HG03457 (cell line): ENCODE data around the gene ATP5F1C.
"Not testable (repeated sequence)": the region's sequence is repeated elsewhere in the genome, so short reads cannot be mapped to it uniquely, and the experiment has no call there.

ENCODE experiments used
- ATAC-seq: cut with Tn5 transposase; IDR thresholded peaks from one replicate; pipeline ENCODE4 v1.9.1; 2021; ENCODE audit warnings: moderate number of reproducible peaks; ENCODE audit not compliant: unreplicated experiment

Gene ATP5F1C

DNA sequence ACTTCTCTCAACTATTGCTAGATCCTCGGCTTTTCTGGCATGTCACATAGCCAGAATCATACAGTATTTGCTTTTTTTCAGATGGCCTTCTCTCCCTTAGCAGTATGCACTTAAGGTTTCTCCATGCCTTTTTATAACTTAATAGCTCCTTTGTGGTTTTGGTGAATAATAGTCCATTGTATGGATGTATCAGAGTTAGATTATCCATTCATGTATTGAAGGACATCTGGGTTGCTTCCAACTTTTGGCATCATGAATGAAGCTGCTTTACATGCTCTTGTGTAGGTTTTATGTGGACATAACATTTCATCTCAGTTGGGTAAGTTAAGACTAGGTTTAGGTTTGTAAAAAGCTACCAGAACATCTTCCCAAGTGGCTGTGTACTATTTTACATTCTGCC lies 4.6 kb downstream of the ATP5F1C start:
- no peak for ATAC-seq

DNA sequence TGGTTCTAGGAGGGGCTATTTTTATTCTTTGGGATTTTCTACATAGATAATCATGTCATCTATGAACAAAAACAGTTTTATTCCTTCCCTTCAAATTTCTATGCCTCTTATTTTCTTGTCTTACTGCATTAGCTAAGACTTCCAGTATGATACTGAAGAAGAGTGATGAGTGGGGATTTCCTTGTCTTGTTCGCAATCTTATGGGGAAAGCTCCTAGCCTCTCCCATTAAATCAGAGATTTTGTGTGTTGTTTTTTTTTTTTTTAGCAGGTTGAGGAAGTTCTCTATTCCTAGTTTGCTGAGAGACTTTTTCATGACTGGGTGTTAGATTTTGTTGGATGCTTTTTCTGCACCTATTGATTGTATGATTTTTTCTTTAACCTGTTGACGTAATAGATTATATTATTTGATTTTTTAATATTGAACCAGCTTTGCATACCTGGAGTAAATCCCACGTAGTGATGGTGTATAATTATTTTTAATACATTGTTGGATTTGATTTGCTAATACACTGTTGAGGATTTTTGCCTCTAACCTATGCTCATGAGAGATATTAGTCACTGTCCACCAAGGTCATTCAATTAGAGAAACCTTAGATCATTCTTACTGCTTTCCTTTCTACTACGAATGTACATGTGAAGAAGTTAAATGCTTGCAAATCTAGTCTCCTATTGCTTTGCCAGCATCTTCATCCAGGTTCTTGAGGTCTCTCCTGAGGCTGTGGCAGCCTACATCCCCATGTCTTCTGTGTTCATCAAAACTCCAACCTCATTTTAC lies 6.5 kb downstream of the ATP5F1C start:
- ATAC-seq: no peak

DNA sequence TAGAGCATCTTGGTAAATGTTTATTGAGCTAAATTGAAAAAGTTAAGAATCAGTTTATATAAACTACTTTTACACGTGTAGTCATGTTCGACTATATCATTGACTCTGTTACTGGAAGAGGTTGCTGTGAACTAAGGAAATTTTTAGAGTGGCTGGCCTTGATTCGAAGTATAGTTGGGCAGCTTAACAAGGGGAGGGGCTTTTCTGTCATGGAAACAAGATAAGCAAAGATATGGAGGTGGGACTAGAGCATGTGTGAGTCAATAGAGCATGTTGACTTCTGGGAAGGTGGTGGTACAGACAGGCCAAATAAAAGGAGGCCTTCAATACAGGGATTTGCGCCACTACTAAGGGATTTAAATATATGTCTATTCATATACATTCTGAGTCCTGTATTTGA lies 7.6 kb downstream of the ATP5F1C start:
- ATAC-seq: no peak

DNA sequence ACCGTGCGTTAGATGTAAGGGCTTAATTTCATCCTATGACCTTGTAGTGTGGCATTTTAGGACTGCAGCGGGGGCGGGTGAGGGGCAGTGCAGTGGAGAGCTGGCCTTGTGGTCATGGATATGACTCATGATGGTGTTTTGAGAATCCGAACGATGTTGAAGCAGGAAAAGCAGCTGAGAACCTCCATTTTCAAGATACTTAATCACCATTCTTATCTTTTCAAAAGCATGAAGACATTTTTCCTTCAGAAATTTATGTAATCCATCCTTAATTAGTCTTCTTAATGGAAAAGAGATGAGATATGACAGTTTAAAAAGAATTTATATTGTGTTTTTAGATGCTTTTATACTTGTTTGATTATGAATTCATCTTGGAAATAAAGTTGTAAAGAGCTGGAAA lies 9.6 kb downstream of the ATP5F1C start:
- no peak for ATAC-seq

DNA sequence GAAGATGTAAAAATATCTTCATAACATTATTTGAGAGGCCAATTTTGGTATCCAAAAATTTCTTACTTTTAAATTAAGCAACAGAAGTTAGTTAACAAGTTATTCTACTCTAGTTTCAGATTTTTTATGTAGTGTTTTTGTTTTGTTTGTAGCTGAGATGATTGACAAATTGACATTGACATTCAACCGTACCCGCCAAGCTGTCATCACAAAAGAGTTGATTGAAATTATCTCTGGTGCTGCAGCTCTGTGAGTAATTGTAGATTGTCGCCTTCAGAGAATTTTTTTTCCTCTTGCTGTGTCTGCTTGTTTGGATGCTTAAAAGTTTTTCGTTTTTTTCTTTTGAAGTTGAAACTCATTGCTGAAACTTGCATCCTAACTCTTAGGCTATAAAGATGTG lies 14.6 kb downstream of the ATP5F1C start:
- ATAC-seq: no peak

DNA sequence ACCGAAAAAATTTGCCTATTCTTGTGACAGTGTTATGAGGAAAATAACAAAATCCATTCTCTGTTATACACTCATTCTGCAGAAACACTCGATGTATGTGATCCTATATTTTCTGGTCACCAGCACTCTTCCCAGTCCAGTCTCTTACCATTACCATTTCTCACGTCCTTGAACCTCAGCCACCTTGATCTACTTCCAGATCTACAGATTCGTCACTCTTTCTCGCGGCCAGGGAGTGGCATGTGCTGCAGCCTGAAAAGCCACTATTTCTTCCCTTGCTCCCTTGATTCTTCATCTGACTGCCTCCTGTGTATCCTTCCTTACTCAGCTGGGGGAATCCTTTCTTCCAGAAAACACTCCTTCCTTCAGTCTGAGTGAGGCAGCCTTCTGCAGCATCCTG lies 16.2 kb downstream of the ATP5F1C start:
- ATAC-seq: no peak

DNA sequence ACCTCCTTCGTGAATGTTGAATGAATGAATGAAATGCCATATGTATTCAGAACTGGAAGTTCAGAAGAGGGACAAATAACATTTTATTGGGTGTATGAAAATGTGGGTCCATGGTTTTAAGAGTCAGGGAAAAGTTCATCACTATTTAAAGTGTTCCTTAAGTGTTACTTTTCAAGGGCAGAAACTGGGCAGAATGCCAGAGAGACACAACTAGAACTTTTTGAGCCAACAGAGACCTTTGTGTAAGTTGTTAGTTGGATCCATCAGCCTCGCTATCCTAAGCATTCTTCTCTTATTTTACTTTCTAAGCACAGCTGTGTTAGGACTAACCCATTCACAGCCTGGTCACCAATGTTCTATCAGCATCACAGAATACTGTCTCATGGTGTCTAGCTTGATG lies 16.8 kb downstream of the ATP5F1C start:
- no peak for ATAC-seq

DNA sequence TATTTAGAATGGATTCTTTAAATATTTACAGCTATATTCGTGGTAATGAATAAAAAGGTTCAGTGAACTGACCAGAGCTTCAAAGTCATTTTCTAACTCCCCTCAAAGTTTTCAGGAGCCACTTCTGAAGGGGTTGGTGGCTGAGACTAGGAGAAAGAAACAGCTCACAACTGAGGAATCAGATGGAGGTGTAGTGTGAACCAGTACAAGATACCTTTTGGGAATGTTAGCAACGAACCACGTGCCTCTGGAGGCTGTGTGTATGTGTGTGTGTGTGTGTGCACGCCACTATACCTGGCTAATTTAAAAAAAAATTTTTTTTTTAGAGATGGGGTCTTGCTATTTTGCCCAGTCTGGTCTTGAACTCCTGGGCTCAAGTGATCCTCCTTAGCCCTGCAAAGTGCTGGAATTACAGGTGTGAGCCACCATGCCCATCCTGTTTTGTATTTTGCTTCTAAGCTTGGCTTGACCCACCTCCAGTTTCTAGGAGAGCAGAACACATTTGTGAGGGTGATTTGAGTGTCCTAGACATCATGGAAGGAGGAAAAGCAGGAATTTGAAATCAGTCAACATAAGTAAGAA lies 20.8 kb downstream of the ATP5F1C start:
- ATAC-seq: no peak

DNA sequence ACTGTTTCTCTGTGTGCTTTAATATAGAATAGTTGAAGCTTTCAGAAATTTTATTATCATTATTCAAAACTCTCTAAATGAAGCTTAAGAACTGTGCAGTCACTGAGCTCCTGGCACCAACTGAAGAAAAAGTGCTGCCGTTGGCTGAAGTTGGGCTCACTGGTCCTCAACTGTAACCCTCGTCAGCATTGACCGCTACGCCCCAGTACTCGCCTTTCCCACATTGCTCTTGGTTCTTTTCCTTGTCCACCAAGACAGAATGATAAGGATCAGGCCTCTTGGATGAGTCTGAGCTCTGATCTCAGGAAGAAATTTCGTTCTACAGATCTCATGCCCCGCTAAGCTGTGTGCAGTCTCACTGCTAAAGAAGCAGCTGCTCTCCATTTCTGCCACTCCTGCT lies 22.5 kb downstream of the ATP5F1C start:
- ATAC-seq: no peak

DNA sequence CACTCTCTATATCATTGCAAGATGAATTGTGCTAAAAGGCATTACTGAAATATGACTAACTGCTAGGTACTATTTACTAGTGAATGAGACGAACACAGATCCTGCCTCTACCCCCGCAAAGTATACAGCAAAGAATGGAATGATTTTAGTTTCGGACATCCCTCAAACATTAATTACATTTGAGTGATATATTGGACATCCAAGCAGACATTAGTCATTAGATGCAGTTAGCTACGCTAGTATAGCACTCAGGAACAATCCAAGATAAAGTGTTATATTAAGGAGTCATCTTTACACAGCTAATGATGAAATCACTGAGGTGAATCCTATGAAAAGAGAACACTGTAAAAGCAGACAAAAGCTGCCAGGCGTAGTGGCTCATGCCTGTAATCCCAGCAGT lies 23.0 kb downstream of the ATP5F1C start:
- ATAC-seq: no peak

DNA sequence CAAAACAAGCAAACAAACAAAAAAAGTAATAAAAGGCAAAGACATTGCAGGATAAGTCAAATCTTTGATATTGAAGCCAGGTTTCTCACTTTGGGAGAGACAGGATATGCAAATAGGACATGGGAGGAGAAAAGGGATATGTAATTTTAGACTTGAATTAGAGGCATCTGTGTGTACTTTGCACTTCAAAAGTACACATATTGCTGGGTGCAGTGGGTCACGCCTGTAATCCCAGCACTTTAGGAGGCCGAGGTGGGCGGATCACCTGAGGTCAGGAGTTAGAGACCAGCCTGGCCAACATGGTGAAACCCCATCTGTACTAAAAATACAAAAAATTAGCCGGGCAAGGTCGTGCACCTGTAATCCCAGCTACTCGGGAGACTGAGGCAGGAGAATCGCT lies 23.8 kb downstream of the ATP5F1C start:
- not testable (repeated sequence) for ATAC-seq

DNA sequence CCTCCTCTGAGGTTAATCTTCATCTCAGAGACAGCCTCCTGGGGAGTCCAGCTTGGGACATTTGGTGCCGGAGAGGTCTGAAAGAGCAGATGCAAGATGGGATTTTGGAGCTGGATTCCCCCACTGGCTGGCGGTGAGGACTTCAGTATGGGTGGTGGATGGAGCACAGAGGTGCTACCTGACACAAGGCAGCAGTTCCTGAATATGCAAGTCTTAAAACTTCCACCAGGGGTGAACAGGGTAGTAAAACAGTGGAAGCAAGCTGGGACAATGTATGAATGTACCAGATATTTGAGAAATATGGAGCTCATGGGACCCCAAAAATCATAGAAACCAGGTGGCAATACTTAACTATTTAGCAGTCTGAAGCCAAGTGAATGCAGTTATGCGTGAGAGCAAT lies 25.5 kb downstream of the ATP5F1C start:
- ATAC-seq: no peak

DNA sequence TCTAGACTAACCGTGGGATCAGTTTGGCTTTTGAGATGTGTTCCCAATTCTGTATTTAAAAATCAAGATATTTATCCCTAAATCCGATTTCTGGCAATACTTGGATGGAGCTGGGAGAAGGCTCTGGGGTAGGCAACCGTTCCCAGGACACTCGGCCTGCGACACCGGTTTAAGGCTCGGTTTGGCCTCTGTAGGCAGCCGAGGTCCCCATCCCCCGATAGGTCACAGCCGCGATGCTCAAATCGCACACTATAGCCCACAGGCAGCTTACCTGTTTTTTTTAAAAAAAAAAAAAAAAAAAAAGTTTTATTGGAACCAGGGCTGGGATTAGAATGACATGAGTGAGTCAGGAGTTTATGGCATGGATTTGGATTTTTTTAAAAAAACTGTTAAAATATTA lies 29.6 kb downstream of the ATP5F1C start:
- ATAC-seq: no peak

DNA sequence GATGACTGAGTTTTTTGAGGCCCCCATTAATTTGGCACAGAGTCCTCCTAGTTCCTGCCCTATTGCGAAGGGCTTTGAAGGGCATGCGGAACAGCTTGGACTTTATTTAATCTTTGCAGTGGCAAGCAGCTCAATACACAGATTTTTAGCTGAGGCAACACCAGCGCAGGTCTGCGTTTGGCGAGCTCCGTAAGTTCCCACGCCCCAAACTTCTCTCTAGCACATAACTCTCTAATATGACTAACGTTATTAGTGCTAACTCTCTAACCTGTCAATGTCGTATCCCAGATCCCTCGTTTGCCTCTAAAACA lies 30.0 kb downstream of the ATP5F1C start:
- ATAC-seq: peak; percentile 2

DNA sequence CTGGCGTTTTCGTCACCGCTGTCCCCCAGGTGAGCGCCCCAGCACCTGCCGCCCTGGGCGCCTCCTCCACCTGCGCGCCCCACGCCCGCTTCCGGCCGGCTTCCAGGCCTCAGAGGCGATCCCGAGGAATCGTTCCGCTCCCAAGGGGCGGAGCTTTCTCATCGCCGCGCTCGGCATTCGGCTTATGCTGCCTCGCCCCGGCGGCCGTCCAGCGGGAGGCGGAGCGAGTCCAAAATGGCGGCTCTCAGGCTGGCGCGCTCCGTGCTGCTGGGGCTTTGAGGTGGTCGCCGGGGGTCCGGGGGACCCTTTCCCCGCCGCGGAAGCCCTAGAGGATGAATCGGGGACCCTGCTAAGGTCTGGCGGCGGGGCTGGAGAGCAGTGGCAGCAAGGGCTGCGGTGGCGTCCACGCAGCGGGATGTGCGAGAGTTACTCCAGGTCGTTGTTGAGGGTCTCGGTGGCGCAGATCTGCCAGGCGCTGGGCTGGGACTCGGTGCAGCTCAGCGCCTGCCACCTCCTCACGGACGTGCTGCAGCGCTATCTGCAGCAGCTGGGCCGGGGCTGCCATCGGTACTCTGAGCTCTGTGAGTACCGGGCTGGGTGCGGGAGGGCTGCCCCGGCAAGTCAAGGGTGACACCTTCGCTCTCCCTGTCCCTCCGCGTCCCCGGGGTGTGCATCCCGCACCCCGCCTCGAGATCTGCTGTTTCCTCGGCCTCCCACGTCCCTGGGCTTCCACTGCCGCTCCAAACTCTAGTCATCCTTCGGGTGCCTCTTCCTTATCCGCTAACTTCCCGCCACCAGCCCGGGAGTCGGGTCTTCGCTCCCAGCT lies 30.5 kb downstream of the ATP5F1C start, which contains the start of gene TAF3:
TAF3 (plus strand) TSS at position 211 of the 826 bp plus-strand sequence; CDS start at position 416, 205 bp downstream.
- ATAC-seq: peak; percentile 84

DNA sequence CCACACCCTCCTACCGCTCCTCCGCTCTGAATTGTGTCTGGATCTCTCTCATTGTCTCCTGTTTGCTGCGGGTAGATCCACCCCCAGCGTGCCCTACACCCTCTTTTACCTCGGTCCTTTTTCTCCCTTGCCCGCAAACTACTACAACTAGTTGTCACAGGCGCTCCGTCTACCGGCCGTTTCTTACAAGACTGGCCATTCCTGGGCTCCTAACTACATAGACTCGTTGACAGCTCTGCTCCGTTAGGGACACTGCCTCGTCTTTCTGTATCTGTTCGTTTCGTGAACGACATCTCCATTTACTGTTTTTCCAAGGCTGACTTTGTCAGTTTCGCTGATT lies 31.1 kb downstream of the ATP5F1C start:
- no peak for ATAC-seq

DNA sequence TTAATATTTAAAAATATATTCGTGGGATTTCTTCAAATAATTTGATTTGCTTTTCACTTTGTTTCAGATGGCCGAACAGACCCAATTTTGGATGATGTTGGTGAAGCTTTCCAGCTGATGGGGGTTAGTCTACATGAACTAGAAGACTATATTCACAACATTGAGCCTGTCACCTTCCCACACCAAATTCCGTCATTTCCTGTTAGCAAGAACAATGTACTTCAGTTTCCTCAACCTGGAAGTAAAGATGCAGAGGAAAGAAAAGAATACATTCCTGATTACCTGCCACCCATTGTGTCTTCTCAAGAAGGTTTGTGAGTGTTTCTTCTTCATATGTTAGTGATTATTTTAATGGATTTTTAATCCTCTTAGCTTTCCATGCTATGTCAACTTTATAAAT lies 36.3 kb downstream of the ATP5F1C start:
- ATAC-seq: no peak

DNA sequence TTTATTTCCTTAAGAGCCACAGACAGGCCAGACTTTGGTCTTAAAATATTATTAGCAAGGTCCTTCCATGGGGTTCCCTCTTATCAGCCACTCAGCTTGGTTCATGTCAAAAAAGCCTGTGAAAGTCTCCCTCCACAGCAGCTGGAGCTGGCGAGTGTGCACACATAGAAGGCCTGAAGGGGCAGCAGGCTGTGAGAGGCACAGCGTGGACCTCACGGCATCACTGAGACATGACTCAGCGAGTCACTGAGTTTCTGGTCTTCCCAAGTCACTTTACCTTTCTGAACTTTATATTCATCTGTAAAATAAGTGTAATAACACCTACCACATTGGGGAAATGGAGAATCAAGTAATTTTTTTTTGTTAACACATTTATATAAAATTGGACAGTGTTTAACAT lies 39.0 kb downstream of the ATP5F1C start:
- ATAC-seq: no peak

DNA sequence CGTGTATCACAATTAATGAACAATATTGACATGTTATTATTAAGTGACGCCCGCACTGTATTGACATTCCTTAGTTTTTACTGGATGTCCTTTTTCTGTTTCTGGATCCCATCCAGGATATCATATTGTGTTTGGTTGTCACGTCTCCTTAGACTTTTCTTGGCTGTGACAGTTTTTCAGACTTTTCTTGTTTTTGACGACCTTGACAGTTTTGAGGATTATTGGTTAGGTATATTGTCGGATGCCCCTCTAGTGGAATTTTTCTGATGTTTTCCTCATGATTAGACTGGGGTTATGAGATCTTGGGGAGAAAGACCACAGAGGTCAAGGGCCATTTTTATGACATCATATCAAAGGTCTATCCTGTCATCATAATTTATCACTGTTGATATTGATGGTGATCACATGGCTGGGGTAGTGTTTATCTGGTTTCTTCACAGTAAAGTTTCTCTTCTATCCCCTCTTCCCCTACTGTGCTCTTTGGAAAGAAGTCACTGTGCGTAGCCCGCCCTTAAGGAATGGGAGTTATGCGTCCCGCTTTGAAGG lies 41.4 kb downstream of the ATP5F1C start:
- no peak for ATAC-seq

DNA sequence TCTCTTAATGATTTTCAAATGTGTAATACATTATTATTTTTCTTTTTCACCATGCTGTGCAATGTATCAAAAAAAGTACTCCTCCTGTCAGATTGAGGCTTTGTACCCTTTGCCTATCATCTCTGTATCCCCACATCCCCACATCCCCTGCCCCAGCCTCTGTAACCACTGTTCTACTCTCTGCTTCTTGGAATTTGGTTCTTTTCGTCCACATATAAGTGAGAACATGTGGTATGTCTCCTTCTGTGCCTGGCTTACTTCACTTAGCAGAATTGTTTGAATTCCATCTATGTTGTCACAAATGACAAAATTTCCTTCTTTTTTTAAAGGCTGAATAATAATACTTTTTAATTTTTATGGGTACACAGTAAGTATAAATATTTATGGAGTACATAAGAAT lies 44.1 kb downstream of the ATP5F1C start:
- no peak for ATAC-seq

DNA sequence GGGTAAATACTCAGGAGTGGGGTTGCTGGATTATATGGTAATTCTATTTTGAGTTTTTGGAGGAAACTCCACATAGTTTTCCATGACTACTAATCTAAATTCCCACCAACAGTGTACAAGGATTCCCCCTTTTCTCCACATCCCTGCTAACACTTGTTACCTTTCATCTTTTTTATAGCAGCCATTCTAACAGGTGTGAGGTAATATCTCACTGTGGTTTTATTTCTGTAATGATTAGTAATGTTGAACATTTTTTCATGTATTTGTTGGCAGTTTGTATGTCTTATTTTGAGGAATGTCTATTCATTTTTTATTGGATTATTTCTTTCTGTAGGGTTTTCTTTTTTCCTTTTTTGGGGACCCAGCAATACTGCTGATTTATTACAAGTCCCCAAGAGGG lies 45.2 kb downstream of the ATP5F1C start:
- ATAC-seq: no peak

DNA sequence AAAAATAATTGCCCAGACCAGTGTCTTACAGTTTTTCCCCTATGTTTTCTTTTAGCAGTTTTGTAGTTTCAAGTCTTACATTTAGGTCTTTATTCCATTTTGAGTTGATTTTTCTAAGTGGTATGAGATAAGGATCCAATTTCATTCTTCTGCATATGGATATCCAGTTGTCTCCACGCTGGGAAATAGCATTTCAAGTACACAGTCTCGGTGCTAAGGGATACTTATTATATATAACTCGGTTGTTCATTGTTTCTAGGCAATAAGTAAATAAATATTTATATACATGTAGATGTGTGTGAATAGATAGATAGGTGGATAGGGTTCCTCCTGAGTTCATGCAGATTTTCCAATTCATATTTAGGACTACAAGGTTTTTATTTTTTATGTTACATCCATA lies 46.3 kb downstream of the ATP5F1C start:
- ATAC-seq: no peak
